Activated CD8-positive, alpha-beta T cell treated with anti-CD3 and anti-CD28 coated beads for 36 hours (primary cell): ENCODE results near the gene MAST4. TPM values are rescaled to one million over a fixed set of nuclear protein-coding genes. Genes with fewer than 3 reads are reported as not detected.

Experiments used
- ATAC-seq: fragments of 200-7000 bp; cut with Tn5 transposase; one replicate; pipeline ENCODE4 v1.10.0; 2021; ENCODE audit warnings: mild to moderate bottlenecking, moderate library complexity
- CTCF ChIA-PET: fragments of 350-600 bp; sonication (Branson Sonifier 250); formaldehyde crosslinking; loops from one replicate; lab custom pipeline; 2021; ENCODE audit warnings: antibody characterized with exemption; lab: Charles Lee
- POLR2A ChIA-PET: fragments of 350-600 bp; sonication (Branson Sonifier 250); formaldehyde crosslinking; loops from one replicate; lab custom pipeline; 2021; ENCODE audit warnings: antibody characterized with exemption; lab: Charles Lee
- DNase-seq: peaks from one replicate; pipeline ENCODE4 v3.0.0-alpha.2; 2020
- H3K27ac Mint-ChIP-seq: one replicate; pipeline ENCODE4 v1.8.0; 2021; ENCODE audit warnings: mild to moderate bottlenecking, mixed read lengths
- H3K27me3 Mint-ChIP-seq: one replicate; pipeline ENCODE4 v1.8.0; 2021; ENCODE audit warnings: mixed read lengths
- H3K36me3 Mint-ChIP-seq: one replicate; pipeline ENCODE4 v1.8.0; 2021; ENCODE audit warnings: low read depth, mixed read lengths
- H3K4me1 Mint-ChIP-seq: one replicate; pipeline ENCODE4 v1.8.0; 2021; ENCODE audit warnings: low read depth, mixed read lengths
- H3K4me3 Mint-ChIP-seq: one replicate; pipeline ENCODE4 v1.8.0; 2021; ENCODE audit warnings: mild to moderate bottlenecking, moderate library complexity, mixed read lengths
- H3K9me3 Mint-ChIP-seq: one replicate; pipeline ENCODE4 v1.8.0; 2021; ENCODE audit warnings: mixed read lengths
- intact Hi-C: fragments of 100-400 bp; cut with micrococcal nuclease; formaldehyde crosslinking; loops from one replicate; pipeline ENCODE4 v1.10.0; 2022
- total RNA-seq, 2 experiments: library from RNA; stranded (reverse); gene quantifications; one replicate each; pipeline ENCODE4 v1.2.3, GENCODE V29; 2021
- TF ChIP-seq, protein P1 (sequence below): fragments of 200-600 bp; IDR thresholded peaks from one replicate; pipeline ENCODE4 v1.8.0; 2022; ENCODE audit warnings: antibody characterized with exemption, mild to moderate bottlenecking

The MAST4 gene
- total RNA-seq, 2 experiments from 2014 or later = 7.6 to 10.0 TPM

DNA sequence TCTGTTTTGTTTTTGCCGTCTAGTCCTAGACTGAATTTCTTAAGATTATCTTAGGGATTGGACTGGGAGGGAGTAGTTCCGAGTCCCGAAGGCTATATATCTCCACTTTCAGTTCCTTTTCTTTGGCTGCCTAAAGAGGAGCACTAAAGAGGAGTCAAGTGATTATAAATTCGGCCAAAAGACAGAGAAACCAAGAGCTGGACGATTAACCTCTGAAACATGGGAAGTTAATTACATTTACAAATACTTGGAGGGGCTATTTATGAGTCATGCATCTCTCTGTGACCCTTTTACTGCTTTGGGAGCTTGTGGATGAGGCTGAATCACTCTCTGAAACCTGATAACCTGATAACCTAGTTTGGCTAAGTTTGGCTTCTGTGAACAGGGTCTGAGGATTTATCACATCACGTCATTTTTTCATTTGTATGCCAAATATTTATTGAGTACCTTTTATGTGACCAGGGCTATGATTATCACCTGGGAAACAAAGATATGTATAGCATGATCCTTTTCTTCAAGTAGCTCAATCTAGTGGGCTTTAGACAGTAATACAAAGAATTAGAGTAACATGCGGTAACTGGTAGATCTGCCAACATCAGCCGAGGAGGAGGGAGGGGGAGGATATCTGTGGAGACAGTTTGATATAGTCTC, 419.5 kb downstream of the MAST4 start:
- CTCF ChIA-PET = interaction anchor here (2.6 kb wide), 1 partner anchor 27 kb away, joined by 6 read pairs; no protein-coding TSS in a partner anchor
- peaks cover 49% of the 10 kb centered on the region for H3K4me1 Mint-ChIP-seq
- no peaks in the 10 kb centered on the region for H3K27me3 Mint-ChIP-seq
- no peak for ATAC-seq
- no peaks in the 10 kb centered on the region for H3K9me3 Mint-ChIP-seq
- TF ChIP-seq, protein P1, sequence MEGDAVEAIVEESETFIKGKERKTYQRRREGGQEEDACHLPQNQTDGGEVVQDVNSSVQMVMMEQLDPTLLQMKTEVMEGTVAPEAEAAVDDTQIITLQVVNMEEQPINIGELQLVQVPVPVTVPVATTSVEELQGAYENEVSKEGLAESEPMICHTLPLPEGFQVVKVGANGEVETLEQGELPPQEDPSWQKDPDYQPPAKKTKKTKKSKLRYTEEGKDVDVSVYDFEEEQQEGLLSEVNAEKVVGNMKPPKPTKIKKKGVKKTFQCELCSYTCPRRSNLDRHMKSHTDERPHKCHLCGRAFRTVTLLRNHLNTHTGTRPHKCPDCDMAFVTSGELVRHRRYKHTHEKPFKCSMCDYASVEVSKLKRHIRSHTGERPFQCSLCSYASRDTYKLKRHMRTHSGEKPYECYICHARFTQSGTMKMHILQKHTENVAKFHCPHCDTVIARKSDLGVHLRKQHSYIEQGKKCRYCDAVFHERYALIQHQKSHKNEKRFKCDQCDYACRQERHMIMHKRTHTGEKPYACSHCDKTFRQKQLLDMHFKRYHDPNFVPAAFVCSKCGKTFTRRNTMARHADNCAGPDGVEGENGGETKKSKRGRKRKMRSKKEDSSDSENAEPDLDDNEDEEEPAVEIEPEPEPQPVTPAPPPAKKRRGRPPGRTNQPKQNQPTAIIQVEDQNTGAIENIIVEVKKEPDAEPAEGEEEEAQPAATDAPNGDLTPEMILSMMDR = no peak
- no peak overlapping the region for H3K4me3 Mint-ChIP-seq
- peaks cover 2% of the 10 kb centered on the region for H3K36me3 Mint-ChIP-seq
- POLR2A ChIA-PET = no interaction called here
- DNase-seq = no peak
- no peak overlapping the region for H3K27ac Mint-ChIP-seq
- intact Hi-C loops = no loop called here

DNA sequence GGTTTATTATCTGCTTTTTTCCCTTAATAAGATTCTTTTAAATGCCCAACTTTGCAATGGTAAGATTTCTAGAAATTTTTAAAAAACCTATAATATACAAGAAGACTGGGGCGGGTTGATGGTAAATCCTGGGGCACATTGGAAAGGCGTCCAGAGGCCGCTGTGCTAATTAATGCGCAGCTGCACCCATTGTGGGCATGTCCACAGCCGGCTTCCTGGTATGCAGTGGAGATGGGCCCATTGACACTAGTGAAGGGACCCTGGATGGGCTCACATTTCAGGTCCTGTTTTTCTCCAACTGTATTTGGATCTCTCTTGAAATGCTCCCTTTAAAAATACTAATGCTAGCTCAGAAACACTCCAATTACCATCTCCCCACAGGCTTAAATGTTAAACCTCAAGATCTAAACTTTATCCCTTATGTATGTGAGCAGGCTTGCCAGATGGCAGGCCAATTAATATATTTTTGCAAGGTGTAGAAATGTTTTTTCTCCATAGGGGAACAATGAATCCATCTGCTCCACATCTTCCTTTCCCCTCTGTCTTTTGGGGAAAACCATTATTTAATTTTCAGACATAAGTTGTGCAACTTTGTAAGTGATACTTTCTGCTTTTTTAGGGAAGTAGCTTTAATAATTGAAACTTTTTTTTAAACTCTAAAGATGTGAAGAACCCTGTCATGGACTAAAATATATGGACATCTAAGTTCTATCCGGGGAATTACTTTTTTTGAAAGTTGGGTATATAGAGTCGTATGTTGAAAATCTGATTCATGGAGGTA, 423.1 kb downstream of the MAST4 start:
- TF ChIP-seq, protein P1 = no peak
- H3K27ac Mint-ChIP-seq = no peak overlapping the region
- H3K27me3 Mint-ChIP-seq = no peaks in the 10 kb centered on the region
- CTCF ChIA-PET = no interaction called here
- H3K4me1 Mint-ChIP-seq = peaks cover 44% of the 10 kb centered on the region
- H3K4me3 Mint-ChIP-seq = no peak overlapping the region
- DNase-seq = no peak
- H3K9me3 Mint-ChIP-seq = no peaks in the 10 kb centered on the region
- no peak for ATAC-seq
- POLR2A ChIA-PET = interaction anchor here (1.1 to 1.6 kb wide), 2 partner anchors 9 to 15 kb away, joined by 8 to 9 read pairs; no protein-coding TSS in a partner anchor
- intact Hi-C loops = no loop called here
- peaks cover 2% of the 10 kb centered on the region for H3K36me3 Mint-ChIP-seq

DNA sequence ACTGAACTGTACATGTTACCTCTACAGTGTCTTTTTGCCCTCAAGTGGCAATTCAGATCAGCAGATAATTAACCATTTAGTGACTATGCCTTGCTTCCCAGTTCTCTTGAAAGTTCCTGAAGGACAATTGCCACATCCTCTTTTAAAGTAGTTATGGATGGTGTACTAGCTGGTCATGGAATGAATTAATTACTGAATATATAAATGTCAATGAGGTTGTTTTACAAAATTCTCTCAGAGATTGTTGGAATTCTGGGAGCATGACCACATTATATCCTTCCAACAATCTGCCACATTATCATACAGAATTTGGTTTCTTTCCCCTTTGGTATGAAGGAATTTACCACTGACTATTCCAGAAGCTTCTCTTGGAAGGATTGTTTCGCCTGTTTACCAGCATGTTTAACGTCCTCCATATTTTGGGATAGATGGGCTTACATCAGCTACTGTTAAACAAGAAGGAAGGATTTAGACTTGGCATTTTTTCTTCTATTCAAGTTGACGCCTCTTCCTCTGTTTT, 424.0 kb downstream of the MAST4 start:
- DNase-seq (no peak), ATAC-seq (no peak)
- Mint-ChIP-seq H3K4me3 (no peak overlapping the region), H3K27ac (no peak overlapping the region), H3K4me1 (peaks cover 35% of the 10 kb centered on the region), H3K9me3 (no peaks in the 10 kb centered on the region), H3K36me3 (peaks cover 2% of the 10 kb centered on the region), H3K27me3 (no peaks in the 10 kb centered on the region)
- intact Hi-C loops = no loop called here
- TF ChIP-seq, protein P1 = no peak
- ChIA-PET POLR2A (interaction anchor here (1.6 kb wide), 1 partner anchor 16 kb away, joined by 8 read pairs; no protein-coding TSS in a partner anchor), CTCF (no interaction called here)

DNA sequence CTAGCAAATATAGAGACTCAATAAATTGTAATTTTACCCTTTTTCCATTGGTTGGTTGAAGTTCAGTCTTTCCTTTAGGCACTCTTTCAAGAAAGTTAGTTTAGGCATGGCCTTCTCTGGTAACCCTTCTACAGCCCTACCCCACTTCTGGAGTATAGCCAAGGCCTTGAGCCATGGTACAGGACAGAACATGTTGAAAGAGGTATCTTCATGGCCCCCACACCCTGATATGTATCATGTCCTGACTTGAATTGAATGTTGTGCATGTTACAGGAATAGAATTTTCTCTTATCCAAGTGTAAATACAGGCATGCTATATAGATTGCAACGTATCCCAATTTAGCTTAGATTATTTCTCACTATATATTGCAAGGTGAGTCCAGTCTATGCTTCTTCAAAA, 424.8 kb downstream of the MAST4 start:
- no peaks in the 10 kb centered on the region for H3K27me3 Mint-ChIP-seq
- intact Hi-C loops = no loop called here
- peaks cover 2% of the 10 kb centered on the region for H3K36me3 Mint-ChIP-seq
- DNase-seq = no peak
- peaks cover 28% of the 10 kb centered on the region for H3K4me1 Mint-ChIP-seq
- H3K9me3 Mint-ChIP-seq = no peaks in the 10 kb centered on the region
- TF ChIP-seq, protein P1 = no peak
- no peak overlapping the region for H3K4me3 Mint-ChIP-seq
- no peak overlapping the region for H3K27ac Mint-ChIP-seq
- ChIA-PET POLR2A (no interaction called here), CTCF (interaction anchor here (1.9 kb wide), 1 partner anchor 9 kb away, joined by 4 read pairs; no protein-coding TSS in a partner anchor)
- no peak for ATAC-seq
